ENCODE data around the gene DHRS3. TPM values are rescaled to one million over a fixed set of nuclear protein-coding genes. Genes with fewer than 3 reads are reported as not detected.

Gene DHRS3
- total and polyA plus RNA-seq, 12 donors = 39.9 to 93.5 (median 63.7) TPM

DNA sequence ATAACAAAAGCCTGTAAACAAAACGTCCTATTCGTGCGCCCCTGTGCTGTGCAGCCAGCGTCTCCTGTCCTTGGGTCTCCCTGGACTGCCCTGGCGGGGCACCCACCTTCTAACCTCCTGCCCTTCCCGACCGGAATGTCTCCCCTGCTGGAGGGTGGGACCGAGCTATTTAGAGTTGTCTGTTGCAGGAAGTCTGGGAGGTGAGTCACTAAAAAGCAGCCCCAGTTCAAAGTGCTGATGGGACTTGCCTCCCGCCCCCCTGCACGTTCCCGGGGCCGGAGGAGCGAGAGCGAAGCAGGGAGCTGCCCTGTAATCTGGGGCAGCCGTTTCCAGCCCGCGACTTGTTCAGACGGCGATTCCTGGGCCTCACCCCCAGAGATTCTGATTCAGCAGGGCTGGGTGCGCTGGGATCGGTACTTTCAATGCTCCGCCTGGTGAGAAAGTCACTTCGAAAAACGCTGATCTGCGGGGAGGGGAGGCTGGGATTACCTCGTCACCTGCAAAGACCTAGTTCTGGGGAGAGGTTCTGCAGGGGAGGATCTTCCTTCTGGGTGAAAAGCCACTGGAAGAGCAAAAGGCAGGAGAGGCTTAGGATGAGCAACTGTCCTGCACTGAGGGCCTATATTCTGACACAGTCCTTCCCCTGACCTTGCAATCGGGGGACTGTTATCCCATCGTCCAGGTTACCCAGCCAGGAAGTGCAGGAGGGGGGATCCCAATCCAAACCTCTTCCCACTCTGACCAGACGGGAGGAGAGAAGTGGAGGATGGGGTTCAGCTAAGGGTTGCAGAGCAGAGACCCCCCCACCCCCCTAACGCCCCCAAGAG lies 1.2 kb upstream of the DHRS3 start:
- Histone ChIP-seq H3K4me1 (peaks cover 10 to 72% (median 64%) of the 10 kb centered on the region in 9 donors), H3K36me3 (no peaks in the 10 kb centered on the region), H3K27ac (peak overlapping the region; percentile 92 to 98 (median 96)), H3K4me3 (peak overlapping the region; percentile 55 to 91 (median 78)), H3K27me3 (peaks cover 0 to 9% (median 0%) of the 10 kb centered on the region in 7 donors), H3K9me3 (no peaks in the 10 kb centered on the region)
- TF ChIP-seq, protein P1, sequence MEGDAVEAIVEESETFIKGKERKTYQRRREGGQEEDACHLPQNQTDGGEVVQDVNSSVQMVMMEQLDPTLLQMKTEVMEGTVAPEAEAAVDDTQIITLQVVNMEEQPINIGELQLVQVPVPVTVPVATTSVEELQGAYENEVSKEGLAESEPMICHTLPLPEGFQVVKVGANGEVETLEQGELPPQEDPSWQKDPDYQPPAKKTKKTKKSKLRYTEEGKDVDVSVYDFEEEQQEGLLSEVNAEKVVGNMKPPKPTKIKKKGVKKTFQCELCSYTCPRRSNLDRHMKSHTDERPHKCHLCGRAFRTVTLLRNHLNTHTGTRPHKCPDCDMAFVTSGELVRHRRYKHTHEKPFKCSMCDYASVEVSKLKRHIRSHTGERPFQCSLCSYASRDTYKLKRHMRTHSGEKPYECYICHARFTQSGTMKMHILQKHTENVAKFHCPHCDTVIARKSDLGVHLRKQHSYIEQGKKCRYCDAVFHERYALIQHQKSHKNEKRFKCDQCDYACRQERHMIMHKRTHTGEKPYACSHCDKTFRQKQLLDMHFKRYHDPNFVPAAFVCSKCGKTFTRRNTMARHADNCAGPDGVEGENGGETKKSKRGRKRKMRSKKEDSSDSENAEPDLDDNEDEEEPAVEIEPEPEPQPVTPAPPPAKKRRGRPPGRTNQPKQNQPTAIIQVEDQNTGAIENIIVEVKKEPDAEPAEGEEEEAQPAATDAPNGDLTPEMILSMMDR (IDR thresholded peaks at IDR 0.05) = peak in 2 of 9 donors; percentile 5 to 9
- intact Hi-C loops (cut with DNase I) = loop anchor here in 7 of 10 donors (1.0 to 10.0 kb wide), 16 partner anchors 14 to 304 kb away; no protein-coding TSS in a partner anchor
- peak; percentile 74 to 83 for DNase-seq
- 8% methylated on average over 30 of the region's 30 CpGs for WGBS, 2 donors
- ATAC-seq = peak; percentile 31 to 78 (median 68)

DNA sequence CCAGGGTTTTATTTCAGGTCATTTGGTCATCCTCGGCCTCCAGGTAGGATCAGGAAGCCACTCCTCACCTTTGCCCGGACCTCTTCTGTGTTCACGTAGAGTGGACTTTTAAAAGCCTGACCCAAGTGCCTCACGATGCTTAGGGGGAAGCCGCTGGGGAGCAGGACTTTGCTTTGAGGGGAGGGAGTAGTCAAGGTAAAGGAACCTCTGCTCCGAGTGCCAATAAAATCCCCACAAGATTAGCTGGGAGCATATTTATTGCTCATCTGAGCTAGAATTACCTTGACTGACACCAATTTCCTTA lies 603 bp upstream of the DHRS3 start:
- Histone ChIP-seq H3K9me3 (no peaks in the 10 kb centered on the region), H3K27me3 (peaks cover 0 to 9% (median 0%) of the 10 kb centered on the region in 7 donors), H3K4me1 (peaks cover 13 to 78% (median 70%) of the 10 kb centered on the region in 9 donors), H3K27ac (peak overlapping the region; percentile 92 to 98 (median 96)), H3K4me3 (peak overlapping the region; percentile 55 to 91 (median 78)), H3K36me3 (no peaks in the 10 kb centered on the region)
- intact Hi-C loops (cut with DNase I) = loop anchor here in 7 of 10 donors (2.0 to 10.0 kb wide), 15 partner anchors 14 to 304 kb away; no protein-coding TSS in a partner anchor
- WGBS, 2 donors = 8 to 14% methylated on average over 6 of the region's 6 CpGs
- ATAC-seq = no peak
- DNase-seq = no peak
- TF ChIP-seq, protein P1 (IDR thresholded peaks at IDR 0.05) = no peak

DNA sequence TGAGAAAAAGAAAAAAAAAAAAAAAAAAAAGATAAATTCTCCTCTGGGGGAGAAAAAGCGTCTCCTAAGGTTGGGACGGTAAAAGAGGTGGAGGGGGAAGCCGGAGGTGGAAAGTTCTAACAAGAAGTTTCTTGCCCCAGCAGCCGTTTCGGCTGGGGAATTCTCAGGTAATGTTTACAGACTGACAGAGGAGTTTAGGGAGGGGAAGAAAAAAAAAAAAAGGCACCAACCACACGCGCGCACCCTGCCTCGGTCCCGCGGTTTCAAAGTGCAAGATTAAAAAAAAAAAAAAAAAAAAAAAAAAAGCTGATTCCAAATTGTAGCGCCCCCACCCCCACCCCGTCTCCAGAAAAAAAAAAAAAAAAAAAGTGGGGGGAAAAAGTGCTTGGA lies 504 bp downstream of the DHRS3 start:
- Histone ChIP-seq H3K4me1 (peaks cover 11 to 83% (median 68%) of the 10 kb centered on the region in 9 donors), H3K27ac (peak overlapping the region; percentile 92 to 98 (median 96)), H3K36me3 (peaks cover 0 to 11% (median 6%) of the 10 kb centered on the region in 9 donors), H3K27me3 (peaks cover 0 to 9% (median 0%) of the 10 kb centered on the region in 7 donors), H3K9me3 (no peaks in the 10 kb centered on the region), H3K4me3 (peak overlapping the region; percentile 55 to 91 (median 78))
- TF ChIP-seq, protein P1 (IDR thresholded peaks at IDR 0.05) = no peak
- ATAC-seq (no peak), DNase-seq (no peak)
- WGBS, 2 donors = 0 to 1% methylated on average over 13 of the region's 13 CpGs
- intact Hi-C loops (cut with DNase I) = loop anchor here in 8 of 10 donors (2.0 to 10.0 kb wide), 15 partner anchors 19 to 275 kb away; no protein-coding TSS in a partner anchor

DNA sequence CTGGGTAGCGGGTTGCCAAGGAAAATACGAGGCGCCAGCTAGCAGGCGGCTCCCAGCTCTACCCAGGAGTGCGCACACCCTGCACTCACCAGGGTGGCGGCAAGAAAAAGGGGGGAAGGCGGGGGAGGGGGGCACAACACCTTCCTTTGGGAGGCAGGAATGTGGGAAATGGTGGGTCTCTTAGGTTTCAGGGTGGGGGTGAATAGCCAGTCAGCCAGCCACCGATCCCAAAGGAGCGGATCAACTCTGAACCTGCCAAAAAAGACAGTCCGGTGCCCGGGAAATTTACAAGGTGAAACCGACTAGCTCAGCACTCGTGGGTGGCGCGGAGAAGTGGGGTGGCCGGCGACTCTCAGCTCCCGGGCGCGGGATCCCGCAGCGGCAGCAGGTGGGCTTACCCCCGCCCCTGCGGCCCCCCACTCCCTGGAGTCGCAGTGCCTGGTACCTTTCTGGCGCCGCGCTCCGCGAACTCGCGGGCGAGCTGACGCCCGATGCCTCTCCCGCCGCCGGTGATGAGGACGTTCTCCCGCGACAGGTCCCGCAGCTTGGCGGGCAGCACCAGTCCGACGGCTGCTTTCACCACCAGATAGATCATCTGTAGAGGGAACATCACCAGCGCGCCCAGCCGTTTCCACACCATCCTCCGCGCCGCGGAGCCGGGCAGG lies 1.2 kb downstream of the DHRS3 start:
- ATAC-seq = peak in 7 of 8 donors; percentile 0 to 23 (median 7)
- H3K4me1 ChIP-seq = peaks cover 7 to 83% (median 61%) of the 10 kb centered on the region in 9 donors
- peak; percentile 38 to 56 for DNase-seq
- WGBS, 2 donors = 2 to 3% methylated on average over 53 of the region's 53 CpGs
- peaks cover 0 to 17% (median 11%) of the 10 kb centered on the region in 9 donors for H3K36me3 ChIP-seq
- H3K9me3 ChIP-seq = no peaks in the 10 kb centered on the region
- TF ChIP-seq, protein P1 (IDR thresholded peaks at IDR 0.05) = no peak
- intact Hi-C loops (cut with DNase I) = loop anchor here in 8 of 10 donors (2.0 to 10.0 kb wide), 15 partner anchors 18 to 275 kb away; no protein-coding TSS in a partner anchor
- peaks cover 0 to 9% (median 0%) of the 10 kb centered on the region in 7 donors for H3K27me3 ChIP-seq
- peak overlapping the region; percentile 92 to 98 (median 96) for H3K27ac ChIP-seq
- peak overlapping the region; percentile 55 to 91 (median 78) for H3K4me3 ChIP-seq
